CD4-positive, CD25-positive, alpha-beta regulatory T cell (primary cell): ENCODE results near the gene CACNA1G. TPM values are rescaled to one million over a fixed set of nuclear protein-coding genes. Genes with fewer than 3 reads are reported as not detected.

Experiments used
- ATAC-seq, 2 donors: fragments of 150-1000 bp; cut with Tn5 transposase; one replicate each; pipeline ENCODE4 v1.10.0; 2021; ENCODE audit warnings: low read depth in 2 of 2, moderate number of reproducible peaks in 2 of 2, moderate library complexity in 1 of 2
- DNase-seq, 3 donors: peaks; one replicate each; pipeline versions ENCODE4 v3.0.0 to v3.0.0-alpha.2; 2012 to 2022; ENCODE audit warnings: mixed read lengths in 1 of 3
- H3K27ac ChIP-seq: one replicate; pipeline ENCODE4 v1.7.0; 2013; ENCODE audit warnings: mild to moderate bottlenecking, low read length; ENCODE audit not compliant: insufficient read depth, poor library complexity, severe bottlenecking
- H3K27me3 ChIP-seq: one replicate; pipeline ENCODE4 v1.7.0; 2013; ENCODE audit warnings: low read length; ENCODE audit not compliant: control insufficient read depth, insufficient read depth
- H3K36me3 ChIP-seq: one replicate; pipeline ENCODE4 v1.7.0; 2013; ENCODE audit warnings: mild to moderate bottlenecking, low read length, moderate library complexity; ENCODE audit not compliant: control insufficient read depth, insufficient read depth
- H3K4me1 ChIP-seq: 2 replicates; pipeline ENCODE4 v1.7.0; 2013; ENCODE audit warnings: mild to moderate bottlenecking, low read length; ENCODE audit not compliant: insufficient read depth, control insufficient read depth, poor library complexity, severe bottlenecking
- H3K4me3 ChIP-seq: one replicate; pipeline ENCODE4 v1.7.0; 2013; ENCODE audit warnings: low read depth, mild to moderate bottlenecking, low read length, moderate library complexity
- H3K9me3 ChIP-seq, 2 experiments: 1 replicate in 1 of 2; 2 replicates in 1 of 2; pipeline ENCODE4 v1.7.0; 2013; ENCODE audit warnings: low read length in 2 of 2, mild to moderate bottlenecking in 1 of 2, moderate library complexity in 1 of 2; ENCODE audit not compliant: control insufficient read depth in 2 of 2
- H3K27ac Mint-ChIP-seq, 3 donors: one replicate each; pipeline ENCODE4 v1.8.0; 2020 to 2022; ENCODE audit warnings: mild to moderate bottlenecking in 3 of 3, mixed read lengths in 3 of 3, moderate library complexity in 2 of 3
- H3K27me3 Mint-ChIP-seq: one replicate; pipeline ENCODE4 v1.8.0; 2022; ENCODE audit warnings: mild to moderate bottlenecking, mixed read lengths
- H3K36me3 Mint-ChIP-seq: one replicate; pipeline ENCODE4 v1.8.0; 2020; ENCODE audit warnings: mixed read lengths
- H3K4me1 Mint-ChIP-seq, 4 donors: one replicate each; pipeline ENCODE4 v1.8.0; 2020 to 2022; ENCODE audit warnings: mixed read lengths in 4 of 4, mild to moderate bottlenecking in 1 of 4
- H3K4me3 Mint-ChIP-seq, 4 donors: one replicate each; pipeline ENCODE4 v1.8.0; 2020 to 2022; ENCODE audit warnings: mild to moderate bottlenecking in 4 of 4, mixed read lengths in 4 of 4, moderate library complexity in 3 of 4
- H3K9me3 Mint-ChIP-seq, 7 donors: one replicate each; pipeline ENCODE4 v1.8.0; 2020 to 2022; ENCODE audit warnings: mixed read lengths in 7 of 7, mild to moderate bottlenecking in 3 of 7, moderate library complexity in 2 of 7
- polyA plus RNA-seq, 4 donors: library from polyadenylated mRNA; unstranded; fragments of 300-500 nt; fragmentation: Illumina TruSeq; gene quantifications; one replicate each; pipeline ENCODE4 v1.2.3, GENCODE V29; 2021
- total RNA-seq: library from RNA; stranded (reverse); gene quantifications from one replicate; pipeline ENCODE4 v1.2.3, GENCODE V29; 2022

Gene CACNA1G
- total and polyA plus RNA-seq, 5 donors from 2014 or later: 0.05 TPM; not detected in 4

- Mint-ChIP-seq H3K4me1 (peaks cover 0 to 9% (median 6%) of the 10 kb centered on the region in 4 donors), H3K9me3 (no peaks in the 10 kb centered on the region), H3K27me3 (no peaks in the 10 kb centered on the region), H3K36me3 (no peaks in the 10 kb centered on the region), H3K27ac (no peak overlapping the region), H3K4me3 (peak overlapping the region in 1 of 4 donors; percentile 68)
- no peaks in the 10 kb centered on the region for H3K9me3 ChIP-seq
- no peak for ATAC-seq
- no peaks in the 10 kb centered on the region for H3K36me3 ChIP-seq
- no peaks in the 10 kb centered on the region for H3K27me3 ChIP-seq
- DNase-seq: no peak
- H3K4me1 ChIP-seq: no peaks in the 10 kb centered on the region
- H3K4me3 ChIP-seq: no peak overlapping the region
- no peak overlapping the region for H3K27ac ChIP-seq
These were observed 42.0 kb upstream of the CACNA1G start for GRCh38 chr17:50518384-50519023.

- no peaks in the 10 kb centered on the region for H3K27me3 Mint-ChIP-seq
- Histone ChIP-seq H3K27me3 (no peaks in the 10 kb centered on the region), H3K4me1 (no peaks in the 10 kb centered on the region), H3K4me3 (no peak overlapping the region), H3K36me3 (no peaks in the 10 kb centered on the region), H3K27ac (no peak overlapping the region), H3K9me3 (no peaks in the 10 kb centered on the region)
- no peaks in the 10 kb centered on the region for H3K36me3 Mint-ChIP-seq
- H3K9me3 Mint-ChIP-seq: no peaks in the 10 kb centered on the region
- ATAC-seq (no peak), DNase-seq (no peak)
- no peak overlapping the region for H3K27ac Mint-ChIP-seq
- peaks cover 0 to 9% (median 6%) of the 10 kb centered on the region in 4 donors for H3K4me1 Mint-ChIP-seq
- H3K4me3 Mint-ChIP-seq: no peak overlapping the region
These were observed 41.2 kb upstream of the CACNA1G start for GRCh38 chr17:50519141-50519834.

GRCh38 chr17:50520483-50520882 lies 40.0 kb upstream of the CACNA1G start:
- Mint-ChIP-seq H3K27me3 (no peaks in the 10 kb centered on the region), H3K9me3 (no peaks in the 10 kb centered on the region), H3K27ac (peak overlapping the region in 1 of 3 donors; percentile 71), H3K4me1 (peaks cover 0 to 9% (median 4%) of the 10 kb centered on the region in 4 donors), H3K36me3 (no peaks in the 10 kb centered on the region), H3K4me3 (no peak overlapping the region)
- Histone ChIP-seq H3K4me1 (no peaks in the 10 kb centered on the region), H3K36me3 (no peaks in the 10 kb centered on the region), H3K27ac (no peak overlapping the region), H3K9me3 (no peaks in the 10 kb centered on the region), H3K27me3 (no peaks in the 10 kb centered on the region), H3K4me3 (no peak overlapping the region)
- ATAC-seq: no peak
- no peak for DNase-seq

GRCh38 chr17:50521514-50521913 lies 39.0 kb upstream of the CACNA1G start:
- H3K9me3 Mint-ChIP-seq: no peaks in the 10 kb centered on the region
- Histone ChIP-seq H3K4me1 (no peaks in the 10 kb centered on the region), H3K4me3 (no peak overlapping the region), H3K27me3 (no peaks in the 10 kb centered on the region), H3K27ac (no peak overlapping the region), H3K36me3 (no peaks in the 10 kb centered on the region), H3K9me3 (no peaks in the 10 kb centered on the region)
- no peaks in the 10 kb centered on the region for H3K36me3 Mint-ChIP-seq
- no peak overlapping the region for H3K27ac Mint-ChIP-seq
- DNase-seq (no peak), ATAC-seq (no peak)
- no peak overlapping the region for H3K4me3 Mint-ChIP-seq
- no peaks in the 10 kb centered on the region for H3K27me3 Mint-ChIP-seq
- peaks cover 0 to 9% (median 3%) of the 10 kb centered on the region in 4 donors for H3K4me1 Mint-ChIP-seq

- Mint-ChIP-seq H3K27me3 (no peaks in the 10 kb centered on the region), H3K4me1 (no peaks in the 10 kb centered on the region), H3K36me3 (no peaks in the 10 kb centered on the region), H3K4me3 (peak overlapping the region in 1 of 4 donors; percentile 3), H3K27ac (no peak overlapping the region), H3K9me3 (no peaks in the 10 kb centered on the region)
- no peak overlapping the region for H3K27ac ChIP-seq
- no peak for ATAC-seq
- no peak overlapping the region for H3K4me3 ChIP-seq
- H3K9me3 ChIP-seq: no peaks in the 10 kb centered on the region
- H3K36me3 ChIP-seq: no peaks in the 10 kb centered on the region
- no peaks in the 10 kb centered on the region for H3K27me3 ChIP-seq
- no peak for DNase-seq
- no peaks in the 10 kb centered on the region for H3K4me1 ChIP-seq
These were observed 37.7 kb upstream of the CACNA1G start for GRCh38 chr17:50522766-50523165.

GRCh38 chr17:50523208-50523607 lies 37.3 kb upstream of the CACNA1G start:
- no peaks in the 10 kb centered on the region for H3K36me3 Mint-ChIP-seq
- H3K9me3 Mint-ChIP-seq: no peaks in the 10 kb centered on the region
- no peaks in the 10 kb centered on the region for H3K4me1 ChIP-seq
- no peak overlapping the region for H3K27ac ChIP-seq
- no peak overlapping the region for H3K4me3 Mint-ChIP-seq
- DNase-seq: no peak
- H3K4me1 Mint-ChIP-seq: no peaks in the 10 kb centered on the region
- no peaks in the 10 kb centered on the region for H3K9me3 ChIP-seq
- H3K27me3 Mint-ChIP-seq: no peaks in the 10 kb centered on the region
- H3K36me3 ChIP-seq: no peaks in the 10 kb centered on the region
- ATAC-seq: no peak
- H3K4me3 ChIP-seq: no peak overlapping the region
- peak overlapping the region in 1 of 3 donors; percentile 36 for H3K27ac Mint-ChIP-seq
- H3K27me3 ChIP-seq: no peaks in the 10 kb centered on the region

- ATAC-seq (no peak), DNase-seq (no peak)
- Histone ChIP-seq H3K4me1 (no peaks in the 10 kb centered on the region), H3K4me3 (no peak overlapping the region), H3K36me3 (no peaks in the 10 kb centered on the region), H3K27me3 (peaks cover 3% of the 10 kb centered on the region), H3K9me3 (no peaks in the 10 kb centered on the region), H3K27ac (no peak overlapping the region)
- Mint-ChIP-seq H3K36me3 (no peaks in the 10 kb centered on the region), H3K27ac (no peak overlapping the region), H3K4me3 (no peak overlapping the region), H3K4me1 (no peaks in the 10 kb centered on the region), H3K27me3 (peaks cover 9% of the 10 kb centered on the region), H3K9me3 (no peaks in the 10 kb centered on the region)
These were observed 35.7 kb upstream of the CACNA1G start for GRCh38 chr17:50524838-50525237.
